Measurements from ENCODE around the gene IL5RA. TPM values are rescaled to one million over a fixed set of nuclear protein-coding genes. Genes with fewer than 3 reads are reported as not detected.

Gene IL5RA
- total RNA-seq, 2 donors from 2014 or later: 1.8 TPM; not detected in 1

- Histone ChIP-seq H3K4me3 (no peak overlapping the region), H3K4me1 (ENCODE audit: control insufficient read depth in 1 of 2, low read depth in 2 of 2) (no peaks in the 10 kb centered on the region), H3K27me3 (replicated peaks; ENCODE audit: insufficient read depth) (no peaks in the 10 kb centered on the region), H3K9me3 (no peaks in the 10 kb centered on the region), H3K36me3 (no peaks in the 10 kb centered on the region), H3K27ac (no peak overlapping the region)
- no peak for DNase-seq (ENCODE audit: low spot score)
- TF ChIP-seq CTCF (IDR thresholded peaks at IDR 0.05): no peak
- ATAC-seq (ENCODE audit: insufficient number of reproducible peaks, low FRiP score, low read depth): no peak
Observed at GRCh38 chr3:3097958-3098357, 12.2 kb downstream of the IL5RA start.

GRCh38 chr3:3089017-3089416 lies 21.2 kb downstream of the IL5RA start:
- H3K27me3 ChIP-seq (replicated peaks; ENCODE audit: insufficient read depth): no peaks in the 10 kb centered on the region
- H3K27ac ChIP-seq: no peak overlapping the region
- H3K4me1 ChIP-seq (ENCODE audit: control insufficient read depth in 1 of 2, low read depth in 2 of 2): no peaks in the 10 kb centered on the region
- no peak for ATAC-seq (ENCODE audit: insufficient number of reproducible peaks, low FRiP score, low read depth)
- no peaks in the 10 kb centered on the region for H3K9me3 ChIP-seq
- no peaks in the 10 kb centered on the region for H3K36me3 ChIP-seq
- no peak for TF ChIP-seq CTCF (IDR thresholded peaks at IDR 0.05)
- DNase-seq (ENCODE audit: low spot score): no peak
- no peak overlapping the region for H3K4me3 ChIP-seq

GRCh38 chr3:3087716-3088465 lies 22.3 kb downstream of the IL5RA start:
- Histone ChIP-seq H3K9me3 (no peaks in the 10 kb centered on the region), H3K27ac (no peak overlapping the region), H3K4me1 (ENCODE audit: control insufficient read depth in 1 of 2, low read depth in 2 of 2) (no peaks in the 10 kb centered on the region), H3K36me3 (no peaks in the 10 kb centered on the region), H3K27me3 (replicated peaks; ENCODE audit: insufficient read depth) (no peaks in the 10 kb centered on the region), H3K4me3 (no peak overlapping the region)
- ATAC-seq (ENCODE audit: insufficient number of reproducible peaks, low FRiP score, low read depth) (no peak), DNase-seq (ENCODE audit: low spot score) (no peak)
- TF ChIP-seq CTCF (IDR thresholded peaks at IDR 0.05): no peak

- H3K36me3 ChIP-seq: no peaks in the 10 kb centered on the region
- H3K27ac ChIP-seq: no peak overlapping the region
- ATAC-seq (ENCODE audit: insufficient number of reproducible peaks, low FRiP score, low read depth): no peak
Observed at GRCh38 chr3:3087279-3087678, 22.9 kb downstream of the IL5RA start.

GRCh38 chr3:3086239-3086638 lies 23.9 kb downstream of the IL5RA start:
- no peaks in the 10 kb centered on the region for H3K27me3 ChIP-seq (replicated peaks; ENCODE audit: insufficient read depth)
- H3K4me3 ChIP-seq: no peak overlapping the region
- H3K27ac ChIP-seq: no peak overlapping the region
- TF ChIP-seq CTCF (IDR thresholded peaks at IDR 0.05): no peak
- H3K4me1 ChIP-seq (ENCODE audit: control insufficient read depth in 1 of 2, low read depth in 2 of 2): no peaks in the 10 kb centered on the region
- no peaks in the 10 kb centered on the region for H3K36me3 ChIP-seq
- no peaks in the 10 kb centered on the region for H3K9me3 ChIP-seq
- DNase-seq (ENCODE audit: low spot score) (no peak), ATAC-seq (ENCODE audit: insufficient number of reproducible peaks, low FRiP score, low read depth) (no peak)

More at GRCh38 chr3:3087279-3087678, 22.9 kb downstream of the IL5RA start:
- Histone ChIP-seq H3K4me1 (ENCODE audit: control insufficient read depth in 1 of 2, low read depth in 2 of 2) (no peaks in the 10 kb centered on the region), H3K9me3 (no peaks in the 10 kb centered on the region), H3K4me3 (no peak overlapping the region), H3K27me3 (replicated peaks; ENCODE audit: insufficient read depth) (no peaks in the 10 kb centered on the region)
- no peak for DNase-seq (ENCODE audit: low spot score)
- TF ChIP-seq CTCF (IDR thresholded peaks at IDR 0.05): no peak
